Measurements from ENCODE around the gene LELP1. TPM values are rescaled to one million over a fixed set of nuclear protein-coding genes. Genes with fewer than 3 reads are reported as not detected.

The LELP1 gene
- total and polyA plus RNA-seq, 2 experiments from 2014 or later = not detected

DNA sequence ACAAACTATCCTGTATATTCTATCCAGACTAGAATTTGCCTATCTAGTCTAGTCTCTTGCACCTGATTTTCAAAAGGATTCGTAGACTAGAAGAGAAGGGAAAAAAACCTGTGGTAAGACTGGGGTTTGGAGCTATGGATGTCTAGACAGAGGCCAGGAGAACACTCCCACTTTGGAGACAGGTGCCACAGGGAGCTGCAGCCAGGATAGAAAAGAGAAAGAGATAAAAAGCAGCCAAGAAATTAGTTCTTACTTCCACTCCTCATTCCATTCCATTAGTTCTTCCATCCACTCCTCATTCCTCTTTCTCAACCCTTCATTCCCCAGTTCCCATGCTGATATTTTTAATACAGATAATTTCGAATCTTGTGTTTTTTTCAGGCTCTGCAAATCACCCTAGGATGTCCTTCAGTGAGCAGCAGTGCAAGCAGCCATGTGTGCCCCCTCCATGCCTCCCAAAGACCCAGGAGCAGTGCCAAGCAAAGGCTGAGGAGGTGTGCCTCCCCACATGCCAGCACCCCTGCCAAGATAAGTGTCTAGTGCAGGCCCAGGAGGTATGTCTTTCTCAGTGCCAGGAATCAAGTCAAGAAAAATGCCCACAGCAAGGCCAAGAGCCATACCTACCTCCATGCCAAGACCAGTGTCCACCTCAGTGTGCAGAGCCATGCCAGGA, 14.7 kb downstream of the LELP1 start:
- Histone ChIP-seq H3K27ac (ENCODE audit: low read depth) (no peak overlapping the region), H3K4me2 (no peak overlapping the region), H3K27me3 (ENCODE audit: insufficient read depth) (no peaks in the 10 kb centered on the region), H3K36me3 (ENCODE audit: insufficient read depth) (no peaks in the 10 kb centered on the region), H2AFZ (no peak overlapping the region), H4K20me1 (replicated peaks; ENCODE audit: insufficient read depth) (no peaks in the 10 kb centered on the region), H3K4me3 (no peak overlapping the region), H3F3A (replicated peaks; ENCODE audit: low read depth) (no peaks in the 10 kb centered on the region), H3K9me2 (ENCODE audit: insufficient read depth) (no peaks in the 10 kb centered on the region), H3K79me2 (replicated peaks; ENCODE audit: insufficient read depth) (no peaks in the 10 kb centered on the region), H3K4me1 (ENCODE audit: insufficient read depth) (no peaks in the 10 kb centered on the region)
- Mint-ChIP-seq H3K36me3 (ENCODE audit: low read depth) (no peaks in the 10 kb centered on the region), H3K4me1 (no peaks in the 10 kb centered on the region), H3K9me3 (no peaks in the 10 kb centered on the region; the same call in 2 of the 3 replicates), H3K27me3 (ENCODE audit: insufficient read depth, low read depth, poor library complexity) (peaks cover 4% of the 10 kb centered on the region), H3K4me3 (no peak overlapping the region), H3K27ac (no peak overlapping the region)
- ATAC-seq = no peak
- DNase-seq (ENCODE audit: low spot score) = no peak
- TF ChIP-seq, protein P1, sequence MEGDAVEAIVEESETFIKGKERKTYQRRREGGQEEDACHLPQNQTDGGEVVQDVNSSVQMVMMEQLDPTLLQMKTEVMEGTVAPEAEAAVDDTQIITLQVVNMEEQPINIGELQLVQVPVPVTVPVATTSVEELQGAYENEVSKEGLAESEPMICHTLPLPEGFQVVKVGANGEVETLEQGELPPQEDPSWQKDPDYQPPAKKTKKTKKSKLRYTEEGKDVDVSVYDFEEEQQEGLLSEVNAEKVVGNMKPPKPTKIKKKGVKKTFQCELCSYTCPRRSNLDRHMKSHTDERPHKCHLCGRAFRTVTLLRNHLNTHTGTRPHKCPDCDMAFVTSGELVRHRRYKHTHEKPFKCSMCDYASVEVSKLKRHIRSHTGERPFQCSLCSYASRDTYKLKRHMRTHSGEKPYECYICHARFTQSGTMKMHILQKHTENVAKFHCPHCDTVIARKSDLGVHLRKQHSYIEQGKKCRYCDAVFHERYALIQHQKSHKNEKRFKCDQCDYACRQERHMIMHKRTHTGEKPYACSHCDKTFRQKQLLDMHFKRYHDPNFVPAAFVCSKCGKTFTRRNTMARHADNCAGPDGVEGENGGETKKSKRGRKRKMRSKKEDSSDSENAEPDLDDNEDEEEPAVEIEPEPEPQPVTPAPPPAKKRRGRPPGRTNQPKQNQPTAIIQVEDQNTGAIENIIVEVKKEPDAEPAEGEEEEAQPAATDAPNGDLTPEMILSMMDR (conservative IDR thresholded peaks at IDR 0.05; ENCODE audit: low read depth in 2 of 2) = no peak
- TF ChIP-seq ZNF114 (CRISPR knock-in tag; IDR thresholded peaks at IDR 0.05) (no peak), POLR2AphosphoS5 (IDR thresholded peaks at IDR 0.05; ENCODE audit: low read depth) (no peak), JUNB (IDR thresholded peaks at IDR 0.05; ENCODE audit: unreplicated experiment) (no peak), EZH2 (IDR thresholded peaks at IDR 0.05; ENCODE audit: low read depth, unreplicated experiment) (no peak), CREB1 (CRISPR knock-in tag; IDR thresholded peaks at IDR 0.05; ENCODE audit: low read depth) (no peak), ZNF331 (CRISPR knock-in tag; IDR thresholded peaks at IDR 0.05; ENCODE audit: low read depth) (no peak), EZH2phosphoT487 (IDR thresholded peaks at IDR 0.05; ENCODE audit: unreplicated experiment) (no peak), NANOG (IDR thresholded peaks at IDR 0.05; ENCODE audit: borderline replicate concordance) (no peak), STAT1 (IDR thresholded peaks at IDR 0.05; ENCODE audit: unreplicated experiment) (no peak)
- TF ChIP-seq, protein P2, sequence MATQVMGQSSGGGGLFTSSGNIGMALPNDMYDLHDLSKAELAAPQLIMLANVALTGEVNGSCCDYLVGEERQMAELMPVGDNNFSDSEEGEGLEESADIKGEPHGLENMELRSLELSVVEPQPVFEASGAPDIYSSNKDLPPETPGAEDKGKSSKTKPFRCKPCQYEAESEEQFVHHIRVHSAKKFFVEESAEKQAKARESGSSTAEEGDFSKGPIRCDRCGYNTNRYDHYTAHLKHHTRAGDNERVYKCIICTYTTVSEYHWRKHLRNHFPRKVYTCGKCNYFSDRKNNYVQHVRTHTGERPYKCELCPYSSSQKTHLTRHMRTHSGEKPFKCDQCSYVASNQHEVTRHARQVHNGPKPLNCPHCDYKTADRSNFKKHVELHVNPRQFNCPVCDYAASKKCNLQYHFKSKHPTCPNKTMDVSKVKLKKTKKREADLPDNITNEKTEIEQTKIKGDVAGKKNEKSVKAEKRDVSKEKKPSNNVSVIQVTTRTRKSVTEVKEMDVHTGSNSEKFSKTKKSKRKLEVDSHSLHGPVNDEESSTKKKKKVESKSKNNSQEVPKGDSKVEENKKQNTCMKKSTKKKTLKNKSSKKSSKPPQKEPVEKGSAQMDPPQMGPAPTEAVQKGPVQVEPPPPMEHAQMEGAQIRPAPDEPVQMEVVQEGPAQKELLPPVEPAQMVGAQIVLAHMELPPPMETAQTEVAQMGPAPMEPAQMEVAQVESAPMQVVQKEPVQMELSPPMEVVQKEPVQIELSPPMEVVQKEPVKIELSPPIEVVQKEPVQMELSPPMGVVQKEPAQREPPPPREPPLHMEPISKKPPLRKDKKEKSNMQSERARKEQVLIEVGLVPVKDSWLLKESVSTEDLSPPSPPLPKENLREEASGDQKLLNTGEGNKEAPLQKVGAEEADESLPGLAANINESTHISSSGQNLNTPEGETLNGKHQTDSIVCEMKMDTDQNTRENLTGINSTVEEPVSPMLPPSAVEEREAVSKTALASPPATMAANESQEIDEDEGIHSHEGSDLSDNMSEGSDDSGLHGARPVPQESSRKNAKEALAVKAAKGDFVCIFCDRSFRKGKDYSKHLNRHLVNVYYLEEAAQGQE (IDR thresholded peaks at IDR 0.05; ENCODE audit: unreplicated experiment) = no peak
- TF ChIP-seq, protein P3, sequence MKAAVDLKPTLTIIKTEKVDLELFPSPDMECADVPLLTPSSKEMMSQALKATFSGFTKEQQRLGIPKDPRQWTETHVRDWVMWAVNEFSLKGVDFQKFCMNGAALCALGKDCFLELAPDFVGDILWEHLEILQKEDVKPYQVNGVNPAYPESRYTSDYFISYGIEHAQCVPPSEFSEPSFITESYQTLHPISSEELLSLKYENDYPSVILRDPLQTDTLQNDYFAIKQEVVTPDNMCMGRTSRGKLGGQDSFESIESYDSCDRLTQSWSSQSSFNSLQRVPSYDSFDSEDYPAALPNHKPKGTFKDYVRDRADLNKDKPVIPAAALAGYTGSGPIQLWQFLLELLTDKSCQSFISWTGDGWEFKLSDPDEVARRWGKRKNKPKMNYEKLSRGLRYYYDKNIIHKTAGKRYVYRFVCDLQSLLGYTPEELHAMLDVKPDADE (IDR thresholded peaks at IDR 0.05) = no peak
- TF ChIP-seq, protein P4, sequence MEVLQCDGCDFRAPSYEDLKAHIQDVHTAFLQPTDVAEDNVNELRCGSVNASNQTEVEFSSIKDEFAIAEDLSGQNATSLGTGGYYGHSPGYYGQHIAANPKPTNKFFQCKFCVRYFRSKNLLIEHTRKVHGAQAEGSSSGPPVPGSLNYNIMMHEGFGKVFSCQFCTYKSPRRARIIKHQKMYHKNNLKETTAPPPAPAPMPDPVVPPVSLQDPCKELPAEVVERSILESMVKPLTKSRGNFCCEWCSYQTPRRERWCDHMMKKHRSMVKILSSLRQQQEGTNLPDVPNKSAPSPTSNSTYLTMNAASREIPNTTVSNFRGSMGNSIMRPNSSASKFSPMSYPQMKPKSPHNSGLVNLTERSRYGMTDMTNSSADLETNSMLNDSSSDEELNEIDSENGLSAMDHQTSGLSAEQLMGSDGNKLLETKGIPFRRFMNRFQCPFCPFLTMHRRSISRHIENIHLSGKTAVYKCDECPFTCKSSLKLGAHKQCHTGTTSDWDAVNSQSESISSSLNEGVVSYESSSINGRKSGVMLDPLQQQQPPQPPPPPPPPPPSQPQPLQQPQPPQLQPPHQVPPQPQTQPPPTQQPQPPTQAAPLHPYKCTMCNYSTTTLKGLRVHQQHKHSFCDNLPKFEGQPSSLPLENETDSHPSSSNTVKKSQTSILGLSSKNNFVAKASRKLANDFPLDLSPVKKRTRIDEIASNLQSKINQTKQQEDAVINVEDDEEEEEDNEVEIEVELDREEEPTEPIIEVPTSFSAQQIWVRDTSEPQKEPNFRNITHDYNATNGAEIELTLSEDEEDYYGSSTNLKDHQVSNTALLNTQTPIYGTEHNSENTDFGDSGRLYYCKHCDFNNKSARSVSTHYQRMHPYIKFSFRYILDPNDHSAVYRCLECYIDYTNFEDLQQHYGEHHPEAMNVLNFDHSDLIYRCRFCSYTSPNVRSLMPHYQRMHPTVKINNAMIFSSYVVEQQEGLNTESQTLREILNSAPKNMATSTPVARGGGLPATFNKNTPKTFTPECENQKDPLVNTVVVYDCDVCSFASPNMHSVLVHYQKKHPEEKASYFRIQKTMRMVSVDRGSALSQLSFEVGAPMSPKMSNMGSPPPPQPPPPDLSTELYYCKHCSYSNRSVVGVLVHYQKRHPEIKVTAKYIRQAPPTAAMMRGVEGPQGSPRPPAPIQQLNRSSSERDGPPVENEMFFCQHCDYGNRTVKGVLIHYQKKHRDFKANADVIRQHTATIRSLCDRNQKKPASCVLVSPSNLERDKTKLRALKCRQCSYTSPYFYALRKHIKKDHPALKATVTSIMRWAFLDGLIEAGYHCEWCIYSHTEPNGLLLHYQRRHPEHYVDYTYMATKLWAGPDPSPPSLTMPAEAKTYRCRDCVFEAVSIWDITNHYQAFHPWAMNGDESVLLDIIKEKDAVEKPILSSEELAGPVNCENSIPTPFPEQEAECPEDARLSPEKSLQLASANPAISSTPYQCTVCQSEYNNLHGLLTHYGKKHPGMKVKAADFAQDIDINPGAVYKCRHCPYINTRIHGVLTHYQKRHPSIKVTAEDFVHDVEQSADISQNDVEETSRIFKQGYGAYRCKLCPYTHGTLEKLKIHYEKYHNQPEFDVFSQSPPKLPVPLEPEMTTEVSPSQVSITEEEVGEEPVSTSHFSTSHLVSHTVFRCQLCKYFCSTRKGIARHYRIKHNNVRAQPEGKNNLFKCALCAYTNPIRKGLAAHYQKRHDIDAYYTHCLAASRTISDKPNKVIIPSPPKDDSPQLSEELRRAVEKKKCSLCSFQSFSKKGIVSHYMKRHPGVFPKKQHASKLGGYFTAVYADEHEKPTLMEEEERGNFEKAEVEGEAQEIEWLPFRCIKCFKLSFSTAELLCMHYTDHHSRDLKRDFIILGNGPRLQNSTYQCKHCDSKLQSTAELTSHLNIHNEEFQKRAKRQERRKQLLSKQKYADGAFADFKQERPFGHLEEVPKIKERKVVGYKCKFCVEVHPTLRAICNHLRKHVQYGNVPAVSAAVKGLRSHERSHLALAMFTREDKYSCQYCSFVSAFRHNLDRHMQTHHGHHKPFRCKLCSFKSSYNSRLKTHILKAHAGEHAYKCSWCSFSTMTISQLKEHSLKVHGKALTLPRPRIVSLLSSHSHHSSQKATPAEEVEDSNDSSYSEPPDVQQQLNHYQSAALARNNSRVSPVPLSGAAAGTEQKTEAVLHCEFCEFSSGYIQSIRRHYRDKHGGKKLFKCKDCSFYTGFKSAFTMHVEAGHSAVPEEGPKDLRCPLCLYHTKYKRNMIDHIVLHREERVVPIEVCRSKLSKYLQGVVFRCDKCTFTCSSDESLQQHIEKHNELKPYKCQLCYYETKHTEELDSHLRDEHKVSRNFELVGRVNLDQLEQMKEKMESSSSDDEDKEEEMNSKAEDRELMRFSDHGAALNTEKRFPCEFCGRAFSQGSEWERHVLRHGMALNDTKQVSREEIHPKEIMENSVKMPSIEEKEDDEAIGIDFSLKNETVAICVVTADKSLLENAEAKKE (CRISPR knock-in tag; IDR thresholded peaks at IDR 0.05) = no peak
